ENCODE measurements around the gene SGK1. TPM values are rescaled to one million over a fixed set of nuclear protein-coding genes. Genes with fewer than 3 reads are reported as not detected.

SGK1 gene
- total RNA-seq, 1 donor from 2014 or later: 94.3 TPM

DNA sequence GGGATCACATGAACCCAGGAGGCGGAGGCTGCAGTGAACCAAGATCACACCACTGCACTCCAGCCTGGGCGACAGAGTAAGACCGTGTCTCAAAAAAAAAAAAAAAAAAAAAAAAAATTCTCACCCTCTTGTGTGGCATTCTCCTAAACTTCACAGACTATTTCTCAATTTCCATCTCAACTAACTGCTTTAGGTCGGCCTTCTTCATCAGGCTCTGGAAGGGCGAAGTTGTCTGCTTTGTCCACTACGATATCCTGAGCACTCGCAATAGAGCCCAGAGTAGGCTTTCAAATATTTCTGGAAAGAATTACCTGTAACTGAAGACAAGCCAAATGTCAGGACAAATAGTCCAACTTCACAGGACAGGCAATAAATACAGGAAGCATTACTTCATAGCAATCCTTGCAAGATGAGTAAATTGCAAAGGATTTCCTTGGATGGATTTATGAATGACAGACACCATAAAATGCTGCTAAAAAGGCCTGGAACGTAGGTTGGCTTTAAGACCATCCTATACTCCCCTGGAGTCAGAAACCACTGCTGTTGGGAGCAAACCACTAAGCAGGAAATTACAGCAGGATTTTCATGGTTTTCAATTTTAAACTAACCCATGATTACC is 149.2 kb downstream of the SGK1 start:
- no peak for TF ChIP-seq CTCF (IDR thresholded peaks at IDR 0.05; ENCODE audit: insufficient read depth, low read length, poor library complexity, severe bottlenecking)
- no peak for DNase-seq (ENCODE audit: low read depth)
- peaks cover 5% of the 10 kb centered on the region for H3K36me3 ChIP-seq (ENCODE audit: control insufficient read depth, insufficient read depth, low read length)
- H3K4me3 ChIP-seq (ENCODE audit: low read depth, low read length): no peak overlapping the region
- no peaks in the 10 kb centered on the region for H3K27me3 ChIP-seq (ENCODE audit: control insufficient read depth, insufficient read depth, low read length)

GRCh38 chr6:134166511-134167261 is 151.2 kb downstream of the SGK1 start:
- Histone ChIP-seq H3K27me3 (ENCODE audit: control insufficient read depth, insufficient read depth, low read length) (no peaks in the 10 kb centered on the region), H3K36me3 (ENCODE audit: control insufficient read depth, insufficient read depth, low read length) (peaks cover 4% of the 10 kb centered on the region), H3K4me3 (ENCODE audit: low read depth, low read length) (no peak overlapping the region)
- no peak for DNase-seq (ENCODE audit: low read depth)
- no peak for TF ChIP-seq CTCF (IDR thresholded peaks at IDR 0.05; ENCODE audit: insufficient read depth, low read length, poor library complexity, severe bottlenecking)

DNA sequence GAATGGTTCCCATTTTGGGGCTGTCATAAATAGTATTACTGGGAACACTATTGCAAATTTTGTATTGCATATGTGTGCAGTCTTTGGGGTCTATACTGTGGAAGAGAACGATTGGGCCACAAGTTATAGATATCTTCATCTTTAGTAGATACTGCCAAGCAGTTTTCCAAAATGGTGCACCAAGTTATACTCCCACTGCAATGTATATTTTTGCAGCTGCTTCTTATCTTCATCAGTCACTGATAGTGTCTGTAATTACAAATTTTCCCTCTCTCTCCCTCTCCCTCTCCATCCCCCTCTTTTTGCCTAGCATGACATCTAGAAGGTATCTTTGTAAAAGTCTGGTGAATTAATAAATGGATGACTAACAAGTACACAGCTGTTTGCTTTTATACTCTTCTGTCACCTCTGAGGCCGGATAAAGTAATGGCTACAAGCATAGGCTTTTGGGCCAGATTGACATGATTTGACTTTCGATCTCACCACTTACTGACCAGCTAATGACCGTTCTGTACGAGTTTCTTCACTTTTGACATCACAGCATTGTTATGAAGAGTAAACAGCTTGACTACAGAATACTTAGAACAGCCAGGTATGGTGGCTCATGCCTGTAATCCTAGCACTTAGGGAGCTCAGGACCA is 152.2 kb downstream of the SGK1 start:
- no peak for DNase-seq (ENCODE audit: low read depth)
- no peaks in the 10 kb centered on the region for H3K27me3 ChIP-seq (ENCODE audit: control insufficient read depth, insufficient read depth, low read length)
- no peak for TF ChIP-seq CTCF (IDR thresholded peaks at IDR 0.05; ENCODE audit: insufficient read depth, low read length, poor library complexity, severe bottlenecking)
- H3K4me3 ChIP-seq (ENCODE audit: low read depth, low read length): no peak overlapping the region
- H3K36me3 ChIP-seq (ENCODE audit: control insufficient read depth, insufficient read depth, low read length): peaks cover 2% of the 10 kb centered on the region

DNA sequence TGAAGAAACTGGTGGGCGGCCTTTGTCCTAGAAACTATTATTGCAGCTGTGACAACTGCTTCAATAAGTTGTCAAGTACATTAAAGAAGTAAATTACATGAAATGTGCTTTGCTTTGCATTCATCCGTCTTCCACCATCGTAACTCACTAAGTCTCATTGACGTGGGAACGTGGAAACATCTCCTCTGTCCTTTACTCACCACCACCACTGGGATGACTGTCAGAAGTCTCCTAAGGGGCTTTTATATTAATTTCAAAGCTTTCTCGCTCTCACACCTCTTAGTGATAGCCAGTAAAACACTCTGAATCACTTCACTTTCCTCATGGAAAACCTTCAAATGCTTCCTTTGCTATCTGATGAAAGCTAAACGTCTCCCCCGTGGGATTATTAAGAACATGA is 153.6 kb downstream of the SGK1 start:
- Histone ChIP-seq H3K27me3 (ENCODE audit: control insufficient read depth, insufficient read depth, low read length) (no peaks in the 10 kb centered on the region), H3K4me3 (ENCODE audit: low read depth, low read length) (no peak overlapping the region), H3K36me3 (ENCODE audit: control insufficient read depth, insufficient read depth, low read length) (no peaks in the 10 kb centered on the region)
- DNase-seq (ENCODE audit: low read depth): no peak
- TF ChIP-seq CTCF (IDR thresholded peaks at IDR 0.05; ENCODE audit: insufficient read depth, low read length, poor library complexity, severe bottlenecking): no peak

DNA sequence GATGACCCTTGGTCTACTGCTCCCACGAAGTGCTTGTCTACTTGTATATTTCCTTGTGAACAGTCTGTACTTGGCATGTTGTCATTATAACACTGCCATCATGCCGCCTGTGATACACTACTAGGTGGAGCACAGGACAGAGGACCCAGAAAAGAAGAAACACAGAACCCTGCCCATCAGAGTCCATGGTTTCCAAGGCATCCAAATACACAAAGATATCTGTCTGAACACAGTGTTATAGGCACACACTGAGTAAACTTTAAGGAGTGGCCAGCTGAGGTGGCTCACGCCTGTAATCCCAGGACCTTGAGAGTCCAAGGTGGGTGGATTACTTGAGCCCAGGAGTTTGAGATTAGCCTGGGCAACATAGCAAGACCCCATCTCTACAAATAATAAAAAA is 155.0 kb downstream of the SGK1 start:
- no peak for TF ChIP-seq CTCF (IDR thresholded peaks at IDR 0.05; ENCODE audit: insufficient read depth, low read length, poor library complexity, severe bottlenecking)
- no peak for DNase-seq (ENCODE audit: low read depth)
- Histone ChIP-seq H3K27me3 (ENCODE audit: control insufficient read depth, insufficient read depth, low read length) (no peaks in the 10 kb centered on the region), H3K4me3 (ENCODE audit: low read depth, low read length) (no peak overlapping the region), H3K36me3 (ENCODE audit: control insufficient read depth, insufficient read depth, low read length) (no peaks in the 10 kb centered on the region)
